ENCODE data around the gene FAM193B.
A peak's percentile ranks its signal among the peaks of the same experiment; 100 is the strongest.

FAM193B gene

DNA sequence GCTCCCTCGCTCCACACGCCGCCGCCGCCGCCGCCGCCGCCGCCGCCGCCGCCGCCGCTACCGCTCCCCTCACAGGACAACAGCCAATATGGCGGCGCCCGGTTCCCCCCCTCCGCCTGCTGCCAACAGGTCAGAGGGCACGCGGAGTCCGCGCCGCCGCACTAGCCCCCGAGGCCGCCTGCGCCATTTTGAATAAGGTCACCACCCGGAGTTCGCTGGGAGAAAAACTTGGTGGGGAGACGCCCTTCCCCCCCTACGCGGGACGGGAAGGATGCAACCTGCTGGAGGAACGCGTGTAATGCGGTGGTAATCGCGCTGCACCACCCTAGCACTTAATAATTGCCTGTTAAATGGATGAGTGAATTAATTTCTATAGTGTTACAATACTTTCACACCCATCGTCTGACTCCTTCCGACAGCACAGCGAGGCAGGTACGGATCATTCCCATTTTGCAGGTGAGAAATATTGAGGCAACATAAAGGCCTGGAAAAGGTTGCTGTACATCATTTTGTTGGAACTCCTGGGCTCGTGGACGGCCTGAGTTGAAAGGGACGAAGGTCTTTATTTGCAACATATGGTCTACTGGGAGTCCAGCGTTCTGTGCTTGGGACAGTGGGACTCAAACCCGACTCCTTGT is at the start of gene FAM193B:
TSS of gene FAM193B (minus strand) at position 90 of the 638 bp plus-strand sequence. CDS start 105 bp downstream, outside the sequence.
- DNase-seq (ENCODE audit: insufficient read length, low spot score) (peak; percentile 95), FAIRE-seq (no peak)
- TF ChIP-seq, protein P1, sequence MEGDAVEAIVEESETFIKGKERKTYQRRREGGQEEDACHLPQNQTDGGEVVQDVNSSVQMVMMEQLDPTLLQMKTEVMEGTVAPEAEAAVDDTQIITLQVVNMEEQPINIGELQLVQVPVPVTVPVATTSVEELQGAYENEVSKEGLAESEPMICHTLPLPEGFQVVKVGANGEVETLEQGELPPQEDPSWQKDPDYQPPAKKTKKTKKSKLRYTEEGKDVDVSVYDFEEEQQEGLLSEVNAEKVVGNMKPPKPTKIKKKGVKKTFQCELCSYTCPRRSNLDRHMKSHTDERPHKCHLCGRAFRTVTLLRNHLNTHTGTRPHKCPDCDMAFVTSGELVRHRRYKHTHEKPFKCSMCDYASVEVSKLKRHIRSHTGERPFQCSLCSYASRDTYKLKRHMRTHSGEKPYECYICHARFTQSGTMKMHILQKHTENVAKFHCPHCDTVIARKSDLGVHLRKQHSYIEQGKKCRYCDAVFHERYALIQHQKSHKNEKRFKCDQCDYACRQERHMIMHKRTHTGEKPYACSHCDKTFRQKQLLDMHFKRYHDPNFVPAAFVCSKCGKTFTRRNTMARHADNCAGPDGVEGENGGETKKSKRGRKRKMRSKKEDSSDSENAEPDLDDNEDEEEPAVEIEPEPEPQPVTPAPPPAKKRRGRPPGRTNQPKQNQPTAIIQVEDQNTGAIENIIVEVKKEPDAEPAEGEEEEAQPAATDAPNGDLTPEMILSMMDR (IDR thresholded peaks at IDR 0.05; ENCODE audit: insufficient read depth, missing control alignments), result peak; percentile 15

GRCh38 chr5:177604116-177604521 is 49.8 kb upstream of the FAM193B start:
- DNase-seq (ENCODE audit: insufficient read length, low spot score), result no peak
- TF ChIP-seq, protein P1 (IDR thresholded peaks at IDR 0.05; ENCODE audit: insufficient read depth, missing control alignments), result no peak
- no peak for FAIRE-seq

DNA sequence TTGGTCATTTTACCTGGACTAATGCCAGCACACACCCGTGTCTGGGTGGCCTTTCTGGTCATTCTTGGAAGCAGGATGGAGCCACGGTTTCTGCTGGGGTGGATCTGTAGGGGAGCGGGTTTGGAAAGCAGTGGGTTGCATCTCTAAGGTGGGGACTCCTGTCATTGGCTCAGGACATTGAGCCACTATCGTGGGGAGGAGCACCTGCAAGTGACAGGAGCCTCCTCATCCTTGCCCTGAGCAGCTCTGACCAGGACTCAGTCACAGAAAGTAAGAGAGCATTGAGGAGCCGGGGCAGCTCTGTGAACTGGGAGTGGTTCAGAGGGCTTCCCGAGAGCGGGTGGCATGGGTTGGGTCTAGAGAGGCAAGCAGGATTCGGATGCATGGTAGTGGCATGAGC is 49.3 kb upstream of the FAM193B start:
- TF ChIP-seq, protein P1 (IDR thresholded peaks at IDR 0.05; ENCODE audit: insufficient read depth, missing control alignments), result no peak
- DNase-seq (ENCODE audit: insufficient read length, low spot score) (no peak), FAIRE-seq (no peak)

- TF ChIP-seq, protein P1 (IDR thresholded peaks at IDR 0.05; ENCODE audit: insufficient read depth, missing control alignments), result no peak
- DNase-seq (ENCODE audit: insufficient read length, low spot score) (no peak), FAIRE-seq (no peak)
These were observed 48.1 kb upstream of the FAM193B start for GRCh38 chr5:177602458-177602830.

GRCh38 chr5:177601577-177602457 is 47.5 kb upstream of the FAM193B start:
- FAIRE-seq (no peak), DNase-seq (ENCODE audit: insufficient read length, low spot score) (no peak)

GRCh38 chr5:177601126-177601525 is 46.8 kb upstream of the FAM193B start:
- FAIRE-seq, result no peak
- no peak for DNase-seq (ENCODE audit: insufficient read length, low spot score)
- TF ChIP-seq, protein P1 (IDR thresholded peaks at IDR 0.05; ENCODE audit: insufficient read depth, missing control alignments), result no peak

More at GRCh38 chr5:177601577-177602457, 47.5 kb upstream of the FAM193B start:
- TF ChIP-seq, protein P1 (IDR thresholded peaks at IDR 0.05; ENCODE audit: insufficient read depth, missing control alignments), result no peak
